HG03442 (cell line): ENCODE results near the gene CCDC9B.
A peak's percentile ranks its signal among the peaks of the same experiment; 100 is the strongest.

Experiments
- ATAC-seq: cut with Tn5 transposase; IDR thresholded peaks from one replicate; pipeline ENCODE4 v1.9.1; 2021; ENCODE audit warnings: mild to moderate bottlenecking, moderate library complexity; ENCODE audit not compliant: unreplicated experiment

The CCDC9B gene

DNA sequence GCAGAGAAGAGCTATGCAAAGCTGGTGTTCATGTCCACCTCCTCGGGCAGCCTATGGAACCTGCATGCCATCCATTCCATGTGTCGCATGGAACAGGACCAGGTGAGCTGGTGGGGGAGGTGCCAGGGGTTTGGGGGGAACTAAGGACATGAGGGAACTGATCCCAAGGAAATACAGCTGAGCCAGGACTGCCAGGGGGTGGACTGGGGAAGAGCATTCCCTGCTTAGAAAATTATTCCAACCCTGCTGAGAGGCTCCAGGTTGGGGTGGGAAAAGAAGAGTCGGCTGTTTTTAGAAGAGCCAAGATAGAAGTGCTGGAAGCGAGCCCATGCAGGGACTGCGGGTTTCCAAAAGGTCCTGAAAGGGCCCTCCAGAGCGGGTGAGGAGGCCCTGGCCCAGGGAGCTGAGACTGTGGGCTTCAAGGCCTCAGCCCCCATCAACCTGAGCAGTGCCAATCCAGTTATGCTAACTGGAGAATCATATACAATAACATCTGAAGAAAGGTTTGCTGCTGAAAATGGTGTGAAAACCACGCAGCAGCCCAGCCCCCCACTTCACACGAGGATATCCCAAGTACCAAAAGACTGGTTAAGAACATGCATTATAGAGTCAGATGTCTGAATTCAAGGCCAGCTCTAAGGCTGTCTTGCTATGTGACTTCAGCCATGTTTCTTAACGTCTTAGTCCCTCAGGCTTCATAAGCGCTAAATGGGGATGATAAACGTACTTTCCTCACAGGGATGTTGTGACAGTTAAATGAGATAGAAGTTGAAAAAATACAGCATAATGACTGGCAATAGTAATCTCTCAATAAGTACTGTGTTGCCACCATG is 25.1 kb upstream of the CCDC9B start:
- ATAC-seq, result no peak

DNA sequence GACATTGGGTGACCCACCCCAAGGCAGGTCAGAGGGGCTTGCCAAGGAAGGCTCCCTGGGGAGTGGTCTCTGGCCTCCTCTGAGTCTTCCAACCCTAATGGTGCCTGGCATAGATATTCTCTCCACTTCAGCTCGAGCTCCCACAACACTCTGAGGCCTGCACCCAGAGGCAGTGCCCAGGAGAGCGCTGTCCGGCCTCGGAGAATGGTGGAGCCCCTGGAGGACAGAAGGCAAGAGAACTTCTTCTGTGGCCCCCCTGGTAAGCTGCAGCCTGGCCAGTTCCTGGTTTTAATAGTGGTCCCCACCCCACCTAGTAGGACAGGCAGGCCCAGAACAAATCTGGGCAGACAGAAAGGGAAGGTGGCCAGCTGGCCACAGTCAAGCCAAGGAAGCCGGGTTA is 24.3 kb upstream of the CCDC9B start:
- no peak for ATAC-seq

DNA sequence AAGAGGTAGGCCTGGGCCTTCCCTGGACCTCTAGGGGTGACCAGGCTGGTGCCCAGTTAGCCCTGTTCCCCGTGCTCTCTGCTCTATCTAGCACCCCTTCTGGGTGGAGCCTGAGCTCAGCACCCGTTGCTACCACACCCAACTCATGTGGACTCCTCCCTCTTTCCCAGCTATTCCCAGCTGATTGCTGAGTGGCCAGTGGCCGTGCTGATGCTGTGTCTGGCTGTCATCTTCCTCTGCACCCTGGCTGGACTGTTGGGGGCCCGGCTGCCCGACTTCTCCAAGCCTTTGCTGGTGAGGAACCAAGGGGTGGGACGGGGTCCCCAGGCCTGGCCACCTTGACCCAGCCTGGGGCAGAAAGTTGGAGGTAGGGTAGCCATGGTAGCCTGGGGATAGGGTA is 23.5 kb upstream of the CCDC9B start:
- no peak for ATAC-seq

DNA sequence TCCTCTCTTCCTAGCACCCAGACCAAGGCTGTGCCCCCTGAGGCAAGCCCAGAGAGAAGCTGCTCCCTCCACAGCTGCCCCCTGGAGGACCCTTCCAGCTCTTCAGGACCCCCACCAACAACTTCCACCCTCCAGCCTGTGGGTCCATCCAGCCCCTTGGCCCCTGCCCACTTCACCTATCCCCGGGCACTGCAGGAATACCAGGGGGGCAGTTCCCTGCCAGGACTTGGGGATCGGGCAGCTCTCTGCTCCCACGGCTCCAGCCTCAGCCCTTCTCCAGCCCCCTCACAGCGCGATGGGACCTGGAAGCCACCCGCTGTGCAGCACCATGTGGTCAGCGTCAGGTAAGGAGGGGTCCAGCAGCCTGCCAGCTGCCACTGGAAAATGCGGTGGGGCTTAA is 22.9 kb upstream of the CCDC9B start:
- ATAC-seq, result no peak

DNA sequence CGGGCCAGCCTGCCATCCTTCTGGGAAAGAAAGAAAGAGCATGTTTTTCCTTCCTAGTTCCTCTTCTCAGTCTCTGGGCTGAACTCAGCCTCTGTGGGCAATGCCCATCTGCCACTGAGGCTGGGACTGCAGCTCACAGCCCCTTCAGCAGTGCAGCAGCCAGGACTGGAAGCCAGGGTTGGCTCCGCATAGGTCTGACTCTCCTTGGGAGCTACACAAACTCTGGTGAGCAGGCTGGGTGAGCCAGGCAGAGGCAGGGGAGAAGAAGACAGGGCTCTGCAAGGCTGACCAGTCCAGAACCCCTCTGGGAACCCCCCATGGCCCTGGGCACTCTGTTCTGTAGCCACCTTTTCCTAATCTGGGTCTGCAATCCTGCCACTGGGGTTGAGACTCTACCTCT is 20.9 kb upstream of the CCDC9B start:
- ATAC-seq, result no peak

DNA sequence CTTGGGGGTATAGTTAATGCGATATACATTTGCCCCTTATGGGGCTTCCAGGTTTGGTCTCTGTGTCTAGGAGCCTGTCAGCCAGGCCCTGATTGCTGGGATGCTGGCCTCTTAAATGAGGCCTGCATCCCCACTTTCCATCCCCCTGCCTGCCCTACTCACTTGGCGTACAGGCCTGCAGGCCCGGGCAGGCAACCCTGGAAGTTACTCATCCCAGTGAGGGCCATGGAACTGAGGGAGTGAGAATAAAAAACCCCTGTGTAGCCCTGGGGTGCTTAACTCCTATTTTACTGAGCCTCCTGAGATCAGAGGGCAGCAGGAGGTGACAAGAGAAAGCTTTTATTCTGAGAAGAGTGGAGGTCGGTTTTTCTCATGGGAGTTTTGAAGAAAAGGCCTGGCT is 19.3 kb upstream of the CCDC9B start:
- no peak for ATAC-seq

DNA sequence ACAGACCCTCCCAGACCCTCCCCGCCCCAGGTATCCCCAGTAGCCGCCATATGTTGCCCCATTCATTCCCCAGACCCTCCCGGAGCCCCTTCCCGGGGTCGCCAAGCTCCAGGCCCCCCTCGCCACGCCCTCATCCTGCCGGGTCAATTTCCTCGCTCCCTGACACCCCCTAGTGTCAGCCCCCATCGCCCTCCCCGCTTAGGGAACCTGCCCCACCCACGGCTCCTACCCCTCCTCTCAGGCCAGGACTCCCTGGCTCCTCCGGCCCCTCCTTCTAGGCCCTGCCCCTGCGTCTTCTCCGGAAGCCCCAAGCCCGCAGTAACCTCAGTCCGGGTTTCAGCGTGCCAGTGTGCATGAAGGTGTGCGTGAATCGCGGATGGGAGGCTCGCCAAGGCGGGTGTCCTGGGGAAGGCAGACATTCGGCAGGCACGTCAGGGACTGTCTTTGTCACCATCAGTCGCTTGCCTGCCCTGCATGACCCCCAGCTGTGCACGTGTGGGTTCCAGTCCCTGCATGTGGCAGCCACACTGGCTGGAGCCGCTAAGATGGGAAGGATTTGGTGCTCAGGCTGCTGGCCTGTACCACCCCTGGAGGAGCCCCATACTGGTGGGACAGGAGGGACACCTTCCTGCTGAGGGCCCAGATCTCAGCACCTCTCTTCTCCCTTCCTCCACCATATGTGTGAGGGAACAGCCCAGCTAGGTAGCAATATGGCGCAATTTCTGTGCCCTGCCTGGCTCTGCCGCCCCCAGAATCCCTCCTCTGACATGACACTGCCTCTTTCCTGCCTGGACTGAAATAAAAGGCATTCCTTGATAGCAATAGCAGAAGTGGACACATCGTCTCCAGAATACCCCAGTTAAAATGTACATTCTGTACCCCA is 18.0 kb upstream of the CCDC9B start:
- ATAC-seq, result no peak

DNA sequence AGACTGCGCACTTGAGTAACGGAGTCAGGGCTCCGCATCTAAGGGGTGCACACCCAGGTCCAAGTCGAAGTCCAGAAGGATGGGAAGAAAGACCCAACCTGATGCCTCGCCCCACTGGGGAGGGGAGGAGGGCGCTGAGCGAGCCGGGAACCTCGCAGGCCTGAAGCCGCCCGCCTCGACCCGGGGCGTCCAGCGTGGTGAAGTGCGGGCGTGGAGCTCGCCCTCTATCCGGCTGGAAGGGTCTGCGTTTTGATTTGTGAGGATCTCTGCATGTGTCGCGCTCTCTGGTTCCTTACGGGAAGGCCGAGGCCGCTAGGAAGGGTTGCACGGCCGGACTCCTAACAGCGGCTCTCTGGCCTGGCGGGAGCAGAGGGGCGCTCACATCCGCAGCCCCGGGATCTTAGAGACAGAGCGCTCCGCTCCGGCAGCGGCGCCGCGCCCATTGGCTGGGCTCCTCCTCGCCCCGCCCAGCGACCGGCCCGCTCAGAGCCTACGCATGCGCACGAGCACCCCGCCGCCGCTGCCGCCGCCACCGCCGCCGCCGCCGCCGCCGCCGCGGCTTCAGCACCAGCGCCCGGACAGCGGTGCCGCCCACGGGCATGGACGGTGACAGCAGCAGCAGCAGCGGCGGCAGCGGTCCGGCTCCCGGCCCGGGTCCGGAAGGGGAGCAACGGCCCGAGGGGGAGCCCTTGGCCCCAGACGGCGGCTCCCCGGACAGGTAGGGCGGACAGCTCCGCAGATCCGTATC is 17.2 kb upstream of the CCDC9B start, which contains the start of gene DISP2:
DISP2 (plus strand) TSS at position 497 of the 748 bp plus-strand sequence; CDS start at position 600, 103 bp downstream.
- peak; percentile 78 for ATAC-seq

DNA sequence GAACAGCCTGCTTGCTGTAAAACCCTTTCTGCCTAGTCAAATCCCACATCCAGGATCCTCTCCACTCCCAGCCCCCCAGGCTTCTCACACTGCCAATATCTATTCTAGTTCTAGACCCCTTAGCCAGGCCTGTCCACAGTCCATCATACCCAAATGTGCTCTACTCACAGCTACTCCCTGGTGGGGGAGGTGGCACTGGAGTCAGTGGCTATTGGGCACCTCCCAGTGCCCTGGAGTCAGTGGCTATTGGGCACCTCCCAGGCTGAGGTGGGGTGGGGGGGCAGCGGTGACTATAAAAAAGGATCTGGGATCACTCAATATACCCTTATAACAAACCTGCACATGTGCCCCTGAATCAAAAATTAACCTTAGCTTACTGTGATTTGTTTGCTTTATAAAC is 16.5 kb upstream of the CCDC9B start:
- ATAC-seq, result no peak

DNA sequence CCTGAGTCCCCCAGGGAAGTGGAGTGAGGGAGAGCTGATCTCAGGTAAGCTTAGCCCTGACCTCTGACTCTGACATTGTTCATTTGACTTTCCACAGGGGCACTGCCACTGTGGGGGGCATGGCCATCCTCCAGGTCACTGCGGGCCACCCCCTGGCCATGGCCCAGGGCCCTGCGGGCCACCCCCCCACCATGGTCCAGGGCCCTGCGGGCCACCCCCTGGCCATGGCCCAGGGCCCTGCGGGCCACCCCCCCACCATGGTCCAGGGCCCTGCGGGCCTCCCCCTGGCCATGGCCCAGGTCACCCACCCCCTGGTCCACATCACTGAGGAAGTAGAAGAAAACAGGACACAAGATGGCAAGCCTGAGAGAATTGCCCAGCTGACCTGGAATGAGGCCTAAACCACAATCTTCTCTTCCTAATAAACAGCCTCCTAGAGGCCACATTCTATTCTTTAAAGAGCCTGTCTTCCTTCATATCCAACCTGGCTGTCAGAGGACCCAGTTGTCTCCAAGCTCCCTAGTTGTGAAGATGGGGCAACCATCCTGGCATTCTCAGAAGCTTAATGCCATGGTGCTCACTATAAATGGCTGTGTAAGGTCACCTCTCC is 15.3 kb upstream of the CCDC9B start:
- ATAC-seq, result no peak

DNA sequence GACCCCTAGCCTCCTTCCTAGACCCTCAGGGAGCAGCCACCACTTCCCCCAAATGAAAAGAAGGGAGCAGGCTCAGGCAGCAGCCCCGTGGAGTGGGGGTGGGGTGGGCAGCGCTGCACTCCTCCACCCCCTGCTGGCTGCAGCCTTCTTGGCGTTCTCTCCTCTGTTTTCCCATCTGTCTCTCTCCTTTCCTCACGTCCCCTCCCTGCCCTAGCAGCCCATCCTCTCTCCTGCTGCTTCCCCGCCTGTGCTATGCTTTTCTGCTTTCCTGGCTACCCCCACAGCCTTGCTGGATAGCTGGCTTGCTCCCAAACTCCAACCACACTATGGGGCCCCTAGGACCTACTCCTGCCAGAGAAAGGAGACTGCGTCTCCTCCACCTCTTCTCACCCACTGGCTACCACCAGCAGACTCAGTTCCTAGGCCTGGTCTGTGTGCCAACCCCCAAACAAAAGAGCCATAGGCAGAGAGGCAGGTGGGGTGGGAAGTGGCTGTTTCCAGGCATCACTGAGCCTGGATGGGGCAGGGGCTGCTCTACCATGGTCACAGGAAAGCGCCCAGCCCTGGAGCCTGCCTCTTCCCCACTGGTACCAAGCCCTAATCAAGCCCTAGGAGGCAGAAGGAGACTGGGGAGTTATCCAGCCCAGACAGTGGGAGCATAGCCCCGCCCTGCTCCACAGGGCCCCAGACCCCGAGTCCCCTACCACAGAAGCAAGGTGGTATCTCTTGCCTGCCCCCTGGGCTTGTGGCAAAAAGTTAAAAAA is 13.9 kb upstream of the CCDC9B start:
- no peak for ATAC-seq

DNA sequence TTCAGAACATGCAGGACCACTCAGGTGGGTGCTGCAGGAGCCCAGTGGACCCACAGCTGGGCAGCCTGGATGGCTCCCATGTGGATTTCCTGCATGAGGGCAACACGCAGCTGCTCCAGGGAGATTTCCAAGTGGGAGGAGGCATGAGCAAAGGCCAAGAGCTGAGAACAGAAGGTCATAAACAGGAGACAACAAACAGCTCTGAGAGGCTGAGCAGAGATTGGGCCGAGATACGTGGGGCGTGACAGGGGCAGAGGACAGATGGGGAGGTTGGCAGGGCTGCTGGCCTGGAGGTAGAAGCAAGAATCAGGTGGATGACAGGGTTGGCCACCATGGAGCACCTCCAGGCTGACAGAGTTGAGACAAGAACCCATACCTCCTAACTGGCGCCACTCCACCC is 13.0 kb upstream of the CCDC9B start:
- no peak for ATAC-seq

DNA sequence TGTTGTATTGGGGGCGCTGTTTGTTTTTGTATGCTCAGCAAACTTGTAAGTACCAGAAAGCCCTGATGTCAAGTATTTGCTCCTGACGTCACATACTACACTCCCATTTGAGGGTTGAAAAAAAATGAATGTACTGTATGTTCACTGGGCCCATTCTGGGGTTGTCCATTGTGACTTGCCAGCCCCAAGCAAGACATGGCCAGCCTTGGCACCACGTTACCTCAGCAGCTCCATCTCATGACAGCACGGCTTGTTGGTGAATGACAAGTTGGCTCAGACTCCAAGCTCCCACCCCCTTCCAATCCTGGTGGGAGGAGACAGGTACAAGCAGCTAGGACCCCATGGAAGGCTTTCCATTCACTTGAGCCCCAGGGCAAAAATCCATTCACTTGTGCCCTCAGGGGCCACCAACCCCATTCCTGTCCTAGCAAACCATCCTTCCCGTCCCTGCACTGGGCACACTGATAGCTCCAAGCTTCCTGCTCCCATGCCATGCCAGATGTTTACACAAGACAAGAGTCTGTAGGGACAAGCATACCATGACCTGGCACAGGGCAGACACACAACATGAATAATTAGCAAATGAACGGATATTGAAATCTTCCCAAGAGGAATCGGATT is 11.7 kb upstream of the CCDC9B start:
- no peak for ATAC-seq

DNA sequence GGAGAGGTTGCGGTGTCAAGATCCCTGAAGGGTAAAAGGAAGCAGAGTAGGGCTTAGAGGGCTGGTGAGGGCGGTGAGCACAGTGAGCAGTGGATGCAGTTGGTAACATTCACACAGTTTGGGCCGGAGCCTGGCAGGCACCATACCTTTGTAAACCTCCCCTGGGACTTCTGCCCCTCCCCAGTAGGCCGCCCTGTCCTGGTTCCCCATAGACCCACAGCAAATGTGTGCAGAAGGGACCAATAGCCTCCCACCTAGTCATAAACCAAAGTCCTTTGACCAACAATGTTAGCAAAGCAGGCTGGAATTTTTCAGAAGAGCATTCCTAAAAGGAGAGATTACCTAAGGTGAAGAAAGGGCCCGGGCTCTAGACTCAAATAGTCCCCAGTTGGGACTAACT is 8.4 kb upstream of the CCDC9B start:
- ATAC-seq, result no peak

DNA sequence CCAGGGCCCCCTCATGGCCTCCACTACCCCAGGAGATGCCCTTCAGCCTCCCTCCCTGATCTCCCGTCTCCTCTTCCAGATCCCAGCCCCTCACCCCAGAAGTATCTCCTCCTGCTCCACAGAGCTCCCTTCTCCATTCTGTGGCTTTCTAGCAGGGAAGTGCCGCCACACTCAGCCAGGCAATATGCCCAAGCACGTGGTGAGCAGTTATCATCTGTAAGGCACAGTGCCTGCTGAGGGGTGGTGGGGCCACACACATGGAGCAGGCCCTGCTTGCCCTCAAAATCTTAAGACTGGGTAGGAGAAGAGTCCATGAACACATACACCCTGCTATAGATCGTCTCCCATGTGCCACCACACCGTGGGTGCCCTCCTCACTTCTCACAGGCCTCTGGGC is 7.7 kb upstream of the CCDC9B start:
- no peak for ATAC-seq

DNA sequence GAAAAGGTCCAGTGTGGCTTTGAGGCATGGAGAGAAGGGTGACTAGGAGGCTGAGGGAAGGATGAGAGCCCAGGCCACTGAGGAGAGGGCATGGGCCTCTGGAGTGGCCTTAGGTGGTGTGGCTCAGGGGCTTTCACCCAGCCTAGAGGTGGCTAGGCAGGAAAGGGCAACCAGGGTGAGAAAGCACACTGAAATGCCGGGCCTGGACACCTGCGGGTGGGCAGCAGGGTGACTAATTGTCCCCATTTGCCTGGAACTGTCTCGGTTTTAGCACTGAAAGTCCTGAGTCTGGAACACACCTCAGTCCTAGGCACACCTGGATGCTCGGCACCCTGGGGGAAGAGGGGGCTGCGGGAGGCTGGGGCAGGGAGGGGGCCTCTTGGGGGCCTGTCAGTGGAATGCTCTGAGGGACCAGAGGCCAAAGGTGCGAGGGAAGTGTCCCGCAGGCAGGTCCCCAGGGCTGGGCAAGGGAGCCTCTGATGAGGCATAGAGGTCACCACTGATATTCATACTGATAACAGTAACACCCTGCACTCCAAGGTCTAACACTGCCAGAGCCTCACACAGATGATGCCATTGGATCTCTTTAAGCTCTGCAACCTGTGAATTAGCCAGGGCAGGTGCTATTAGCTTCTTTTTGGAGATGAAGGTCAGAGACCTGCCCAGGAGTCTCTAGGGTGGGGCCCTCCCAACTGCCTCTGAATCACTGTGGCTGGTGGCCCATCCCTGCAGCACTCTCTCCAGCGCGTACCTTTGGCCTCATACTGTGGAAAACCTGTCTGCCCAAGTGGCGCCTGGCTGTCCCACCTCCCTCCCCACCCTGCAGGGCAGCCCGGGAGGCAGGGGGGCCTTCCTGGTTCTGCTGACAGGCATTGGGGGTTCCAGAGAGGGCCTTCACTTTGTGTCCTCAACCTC is 7.1 kb upstream of the CCDC9B start:
- no peak for ATAC-seq

DNA sequence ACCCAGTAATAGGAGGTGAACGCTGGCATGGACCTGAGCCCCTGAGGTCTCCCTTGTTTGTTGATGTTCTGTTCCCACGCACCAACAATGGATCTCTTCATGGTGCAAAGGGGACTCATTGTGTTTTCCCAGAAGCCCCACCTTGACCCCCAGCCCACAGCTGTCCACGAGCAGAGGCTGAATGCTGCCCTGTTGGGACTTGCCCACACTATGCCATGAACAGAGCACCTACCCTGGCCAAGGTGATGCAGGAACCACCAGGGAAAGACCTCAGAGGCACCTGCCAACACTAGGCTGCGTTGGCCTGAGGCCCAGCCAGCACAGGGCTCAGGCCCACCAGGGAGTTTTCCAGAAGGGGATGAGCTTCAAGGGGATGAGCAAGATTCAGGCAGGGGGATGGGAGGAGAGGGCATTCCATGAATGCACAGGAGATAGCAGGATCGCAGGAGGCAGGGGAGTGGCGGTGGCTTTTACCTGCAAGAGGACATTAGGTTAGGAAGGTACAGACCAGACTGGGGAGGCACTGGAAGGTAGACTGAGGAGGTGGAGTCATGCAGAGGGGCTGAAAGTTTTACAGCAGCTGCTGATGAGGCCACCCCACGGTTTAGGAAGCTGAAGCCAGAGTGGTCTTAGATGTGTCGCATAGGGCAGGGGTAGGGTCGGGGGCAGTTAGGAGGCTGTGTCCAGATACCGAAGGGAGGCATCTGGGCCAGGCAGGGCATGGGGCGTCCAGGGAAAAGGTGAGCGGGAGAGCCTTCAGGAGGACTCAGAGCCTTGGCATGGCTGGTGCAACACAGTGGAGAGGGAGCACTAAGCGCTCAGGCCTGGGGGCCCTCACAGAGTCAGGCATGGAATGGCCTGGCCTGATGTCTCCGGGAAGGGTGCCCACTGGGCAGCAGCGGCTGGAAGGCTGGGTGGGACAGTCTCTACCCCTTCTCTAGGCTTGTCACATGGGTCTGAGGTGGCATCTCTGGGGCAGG is 6.1 kb upstream of the CCDC9B start:
- no peak for ATAC-seq
